ENCODE data around the gene CRABP1.
A peak's percentile ranks its signal among the peaks of the same experiment; 100 is the strongest.

DNA sequence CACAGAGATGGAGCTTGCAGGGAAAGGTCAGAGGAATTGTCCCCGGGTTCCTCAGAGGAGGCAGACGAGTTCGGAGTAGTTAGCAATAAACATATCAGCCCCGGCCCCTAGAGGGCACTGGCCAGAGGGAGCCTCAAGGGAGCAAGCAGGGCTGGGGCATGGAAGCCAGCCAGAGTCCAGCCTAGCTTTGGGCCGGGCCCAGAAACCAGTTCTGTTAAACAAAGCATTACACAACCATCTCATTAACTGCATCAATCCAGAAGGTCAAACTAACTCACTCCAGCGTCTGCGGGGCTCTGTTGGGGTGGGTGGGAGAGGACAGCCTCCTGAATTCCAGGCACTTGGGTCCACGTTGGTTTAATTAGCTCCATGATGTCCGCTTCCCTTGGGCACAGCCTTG lies 56.8 kb downstream of the CRABP1 start:
- TF ChIP-seq, protein P1, sequence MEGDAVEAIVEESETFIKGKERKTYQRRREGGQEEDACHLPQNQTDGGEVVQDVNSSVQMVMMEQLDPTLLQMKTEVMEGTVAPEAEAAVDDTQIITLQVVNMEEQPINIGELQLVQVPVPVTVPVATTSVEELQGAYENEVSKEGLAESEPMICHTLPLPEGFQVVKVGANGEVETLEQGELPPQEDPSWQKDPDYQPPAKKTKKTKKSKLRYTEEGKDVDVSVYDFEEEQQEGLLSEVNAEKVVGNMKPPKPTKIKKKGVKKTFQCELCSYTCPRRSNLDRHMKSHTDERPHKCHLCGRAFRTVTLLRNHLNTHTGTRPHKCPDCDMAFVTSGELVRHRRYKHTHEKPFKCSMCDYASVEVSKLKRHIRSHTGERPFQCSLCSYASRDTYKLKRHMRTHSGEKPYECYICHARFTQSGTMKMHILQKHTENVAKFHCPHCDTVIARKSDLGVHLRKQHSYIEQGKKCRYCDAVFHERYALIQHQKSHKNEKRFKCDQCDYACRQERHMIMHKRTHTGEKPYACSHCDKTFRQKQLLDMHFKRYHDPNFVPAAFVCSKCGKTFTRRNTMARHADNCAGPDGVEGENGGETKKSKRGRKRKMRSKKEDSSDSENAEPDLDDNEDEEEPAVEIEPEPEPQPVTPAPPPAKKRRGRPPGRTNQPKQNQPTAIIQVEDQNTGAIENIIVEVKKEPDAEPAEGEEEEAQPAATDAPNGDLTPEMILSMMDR (IDR thresholded peaks at IDR 0.05) = peak in 1 of 3 donors; percentile 15
- TF ChIP-seq POLR2AphosphoS5 (IDR thresholded peaks at IDR 0.05) = no peak
